Lower leg skin (tissue), 3 donors: ENCODE data around the gene FAM13A.

Source experiments
- POLR2A ChIP-seq, 2 donors: fragments of 450-650 bp; IDR thresholded peaks; one replicate each; pipeline ENCODE4 v1.6.1; 2016 to 2017; ENCODE audit warnings: antibody characterized with exemption in 2 of 2, mild to moderate bottlenecking in 1 of 2, moderate library complexity in 1 of 2
- TF ChIP-seq, protein P1 (sequence below), 3 donors: fragments of 450-650 bp; IDR thresholded peaks; one replicate each; pipeline ENCODE4 v1.5.1; 2016; ENCODE audit warnings: antibody characterized with exemption in 3 of 3, mild to moderate bottlenecking in 3 of 3, moderate library complexity in 2 of 3

DNA sequence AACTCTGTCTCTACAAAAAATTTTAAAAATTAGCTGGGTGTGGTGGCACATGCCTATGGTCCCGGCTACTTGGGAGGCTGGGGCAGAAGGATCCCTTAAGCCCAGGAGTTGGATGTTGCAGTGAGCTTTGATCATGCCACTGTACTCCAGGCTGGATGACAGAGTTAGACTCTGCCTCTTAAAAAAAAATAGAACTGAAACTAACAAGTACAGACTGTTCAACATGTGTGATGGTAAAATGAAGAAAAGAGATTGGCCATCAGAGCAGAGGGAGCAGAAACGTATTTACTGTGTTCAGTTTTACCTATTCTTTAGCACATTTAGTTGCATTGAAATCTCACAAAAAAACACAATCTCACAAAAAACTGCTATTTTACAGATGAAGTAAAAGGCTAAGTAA lies 281.5 kb downstream of the FAM13A start:
- TF ChIP-seq, protein P1, sequence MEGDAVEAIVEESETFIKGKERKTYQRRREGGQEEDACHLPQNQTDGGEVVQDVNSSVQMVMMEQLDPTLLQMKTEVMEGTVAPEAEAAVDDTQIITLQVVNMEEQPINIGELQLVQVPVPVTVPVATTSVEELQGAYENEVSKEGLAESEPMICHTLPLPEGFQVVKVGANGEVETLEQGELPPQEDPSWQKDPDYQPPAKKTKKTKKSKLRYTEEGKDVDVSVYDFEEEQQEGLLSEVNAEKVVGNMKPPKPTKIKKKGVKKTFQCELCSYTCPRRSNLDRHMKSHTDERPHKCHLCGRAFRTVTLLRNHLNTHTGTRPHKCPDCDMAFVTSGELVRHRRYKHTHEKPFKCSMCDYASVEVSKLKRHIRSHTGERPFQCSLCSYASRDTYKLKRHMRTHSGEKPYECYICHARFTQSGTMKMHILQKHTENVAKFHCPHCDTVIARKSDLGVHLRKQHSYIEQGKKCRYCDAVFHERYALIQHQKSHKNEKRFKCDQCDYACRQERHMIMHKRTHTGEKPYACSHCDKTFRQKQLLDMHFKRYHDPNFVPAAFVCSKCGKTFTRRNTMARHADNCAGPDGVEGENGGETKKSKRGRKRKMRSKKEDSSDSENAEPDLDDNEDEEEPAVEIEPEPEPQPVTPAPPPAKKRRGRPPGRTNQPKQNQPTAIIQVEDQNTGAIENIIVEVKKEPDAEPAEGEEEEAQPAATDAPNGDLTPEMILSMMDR (IDR thresholded peaks at IDR 0.05): no peak
- no peak for TF ChIP-seq POLR2A (IDR thresholded peaks at IDR 0.05)
